Measurements from ENCODE around the gene SRF.

DNA sequence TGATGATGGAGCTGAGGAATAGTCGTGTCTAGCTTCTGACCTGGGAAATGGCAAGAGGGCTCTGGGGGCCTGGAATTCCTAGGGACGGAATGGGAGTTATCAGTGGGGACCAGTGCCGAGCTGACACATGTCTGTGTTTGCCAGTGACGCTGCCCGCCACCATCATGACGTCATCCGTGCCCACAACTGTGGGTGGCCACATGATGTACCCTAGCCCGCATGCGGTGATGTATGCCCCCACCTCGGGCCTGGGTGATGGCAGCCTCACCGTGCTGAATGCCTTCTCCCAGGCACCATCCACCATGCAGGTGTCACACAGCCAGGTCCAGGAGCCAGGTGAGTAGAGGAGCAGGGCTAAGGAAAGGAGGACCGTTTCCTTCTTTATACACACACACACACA is 7.1 kb downstream of the SRF start:
- TF ChIP-seq, protein P1, sequence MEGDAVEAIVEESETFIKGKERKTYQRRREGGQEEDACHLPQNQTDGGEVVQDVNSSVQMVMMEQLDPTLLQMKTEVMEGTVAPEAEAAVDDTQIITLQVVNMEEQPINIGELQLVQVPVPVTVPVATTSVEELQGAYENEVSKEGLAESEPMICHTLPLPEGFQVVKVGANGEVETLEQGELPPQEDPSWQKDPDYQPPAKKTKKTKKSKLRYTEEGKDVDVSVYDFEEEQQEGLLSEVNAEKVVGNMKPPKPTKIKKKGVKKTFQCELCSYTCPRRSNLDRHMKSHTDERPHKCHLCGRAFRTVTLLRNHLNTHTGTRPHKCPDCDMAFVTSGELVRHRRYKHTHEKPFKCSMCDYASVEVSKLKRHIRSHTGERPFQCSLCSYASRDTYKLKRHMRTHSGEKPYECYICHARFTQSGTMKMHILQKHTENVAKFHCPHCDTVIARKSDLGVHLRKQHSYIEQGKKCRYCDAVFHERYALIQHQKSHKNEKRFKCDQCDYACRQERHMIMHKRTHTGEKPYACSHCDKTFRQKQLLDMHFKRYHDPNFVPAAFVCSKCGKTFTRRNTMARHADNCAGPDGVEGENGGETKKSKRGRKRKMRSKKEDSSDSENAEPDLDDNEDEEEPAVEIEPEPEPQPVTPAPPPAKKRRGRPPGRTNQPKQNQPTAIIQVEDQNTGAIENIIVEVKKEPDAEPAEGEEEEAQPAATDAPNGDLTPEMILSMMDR (conservative IDR thresholded peaks at IDR 0.05; ENCODE audit: low read length): no peak
- TF ChIP-seq EZH2phosphoT487 (IDR thresholded peaks at IDR 0.05; ENCODE audit: borderline replicate concordance, low read depth, low read length): no peak

Data from OCI-LY7 (cell line).